Neutrophil (primary cell): ENCODE data around the gene CACNA2D2.

Experiments
- H3K27ac ChIP-seq: fragments of 200-600 bp; sonication (generic); 2 replicates; pipeline ENCODE4 v1.5.1; 2016; ENCODE audit warnings: mild to moderate bottlenecking, moderate library complexity
- H3K27me3 ChIP-seq: fragments of 200-600 bp; sonication (generic); 2 replicates; pipeline ENCODE4 v1.6.0; 2016; ENCODE audit warnings: mild to moderate bottlenecking
- H3K36me3 ChIP-seq: fragments of 200-600 bp; sonication (generic); 2 replicates; pipeline ENCODE4 v1.5.1; 2017
- H3K4me1 ChIP-seq, 2 experiments: fragments of 200-600 bp in 1 of 2; sonication (generic) in 1 of 2; 1 replicate in 1 of 2; 2 replicates in 1 of 2; pipeline versions ENCODE4 v1.5.1 to v1.6.1; 2013 to 2016; ENCODE audit warnings: low read depth in 1 of 2, low read length in 1 of 2, mild to moderate bottlenecking in 1 of 2, moderate library complexity in 1 of 2; ENCODE audit not compliant: control insufficient read depth in 1 of 2, insufficient read depth in 1 of 2
- H3K4me3 ChIP-seq, 2 experiments: fragments of 200-600 bp in 1 of 2; sonication (generic) in 1 of 2; 1 replicate in 1 of 2; 2 replicates in 1 of 2; pipeline ENCODE4 v1.5.1; 2013 to 2016; ENCODE audit warnings: low read depth in 1 of 2, low read length in 1 of 2, mild to moderate bottlenecking in 1 of 2, moderate library complexity in 1 of 2
- H3K9me3 ChIP-seq: fragments of 200-600 bp; sonication (generic); 2 replicates; pipeline ENCODE4 v1.5.1; 2016
- CTCF ChIP-seq: fragments of 200-600 bp; sonication (generic); IDR thresholded peaks from 2 replicates; pipeline ENCODE4 v1.5.1; 2016; ENCODE audit warnings: antibody characterized with exemption

Gene CACNA2D2

DNA sequence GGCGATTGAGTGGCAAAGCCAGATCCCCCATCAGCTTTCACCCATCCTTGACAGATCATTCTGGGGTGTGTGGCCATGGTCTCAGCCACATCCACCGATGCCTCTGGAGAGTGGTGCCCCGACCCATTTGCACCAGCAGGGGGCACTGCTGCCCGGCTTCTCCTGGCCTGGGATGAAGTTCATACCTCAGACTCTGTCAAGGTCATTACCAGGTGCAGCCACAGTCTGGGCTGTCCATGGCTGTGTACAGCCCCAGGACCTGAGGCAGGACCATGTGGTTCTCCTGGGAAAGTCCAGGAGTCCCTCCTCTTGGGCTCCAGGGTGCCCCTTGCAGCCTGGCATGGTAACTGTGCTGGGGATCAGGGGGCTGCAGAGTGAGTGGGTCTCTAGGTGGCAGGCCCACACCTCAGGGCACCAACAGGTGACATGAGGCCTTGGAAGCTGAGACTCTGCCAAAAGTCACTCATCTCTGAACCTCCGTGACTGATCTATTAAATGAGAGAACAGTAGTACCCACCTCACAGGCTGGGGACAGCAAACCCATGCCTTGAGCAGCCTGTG is 67.2 kb downstream of the CACNA2D2 start:
- Histone ChIP-seq H3K36me3 (no peaks in the 10 kb centered on the region), H3K27ac (no peak overlapping the region), H3K9me3 (no peaks in the 10 kb centered on the region), H3K27me3 (peaks cover 10% of the 10 kb centered on the region), H3K4me1 (no peaks in the 10 kb centered on the region), H3K4me3 (no peak overlapping the region)
- peak; percentile 69 for TF ChIP-seq CTCF

- Histone ChIP-seq H3K27ac (no peak overlapping the region), H3K27me3 (peaks cover 10% of the 10 kb centered on the region), H3K9me3 (no peaks in the 10 kb centered on the region), H3K4me1 (no peaks in the 10 kb centered on the region), H3K36me3 (no peaks in the 10 kb centered on the region), H3K4me3 (no peak overlapping the region)
- no peak for TF ChIP-seq CTCF
These were observed 67.9 kb downstream of the CACNA2D2 start for GRCh38 chr3:50435371-50436113.

DNA sequence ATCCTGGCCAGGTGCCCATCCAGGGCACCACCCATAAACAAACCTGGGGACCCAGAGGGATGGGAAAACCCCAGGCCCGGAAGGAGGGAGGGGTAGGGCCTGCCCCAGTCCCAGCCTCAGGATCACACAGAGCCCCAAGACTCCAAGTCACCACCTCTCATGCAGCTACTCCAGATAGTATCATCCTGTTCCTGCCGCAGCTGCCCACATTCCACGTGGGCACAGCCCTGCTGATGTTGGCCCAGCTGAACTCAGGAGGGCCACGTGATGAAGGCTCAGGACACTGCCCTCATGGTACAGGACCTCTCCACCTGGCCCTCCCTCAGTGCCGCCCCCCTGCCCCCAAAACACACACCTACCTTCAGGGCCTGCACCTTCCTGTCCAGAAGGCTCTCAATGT is 69.5 kb downstream of the CACNA2D2 start:
- H3K4me1 ChIP-seq: no peaks in the 10 kb centered on the region
- H3K27me3 ChIP-seq: peaks cover 10% of the 10 kb centered on the region
- H3K36me3 ChIP-seq: no peaks in the 10 kb centered on the region
- no peaks in the 10 kb centered on the region for H3K9me3 ChIP-seq
- no peak overlapping the region for H3K27ac ChIP-seq
- H3K4me3 ChIP-seq: no peak overlapping the region
- no peak for TF ChIP-seq CTCF

- no peaks in the 10 kb centered on the region for H3K36me3 ChIP-seq
- H3K4me3 ChIP-seq: no peak overlapping the region
- H3K27ac ChIP-seq: no peak overlapping the region
- H3K27me3 ChIP-seq: peaks cover 9% of the 10 kb centered on the region
- no peak for TF ChIP-seq CTCF
- no peaks in the 10 kb centered on the region for H3K4me1 ChIP-seq
- H3K9me3 ChIP-seq: no peaks in the 10 kb centered on the region
These were observed 72.4 kb downstream of the CACNA2D2 start for GRCh38 chr3:50430950-50431435.

GRCh38 chr3:50430191-50430590 is 73.2 kb downstream of the CACNA2D2 start:
- Histone ChIP-seq H3K4me1 (no peaks in the 10 kb centered on the region), H3K9me3 (no peaks in the 10 kb centered on the region), H3K4me3 (no peak overlapping the region), H3K27ac (no peak overlapping the region), H3K36me3 (no peaks in the 10 kb centered on the region), H3K27me3 (peaks cover under 1% of the 10 kb centered on the region)
- no peak for TF ChIP-seq CTCF
